Measurements from ENCODE around the gene STXBP2. TPM values are rescaled to one million over a fixed set of nuclear protein-coding genes. Genes with fewer than 3 reads are reported as not detected.

Gene STXBP2
- total RNA-seq, result 100 to 1,000 TPM; 103 to 111 TPM

DNA sequence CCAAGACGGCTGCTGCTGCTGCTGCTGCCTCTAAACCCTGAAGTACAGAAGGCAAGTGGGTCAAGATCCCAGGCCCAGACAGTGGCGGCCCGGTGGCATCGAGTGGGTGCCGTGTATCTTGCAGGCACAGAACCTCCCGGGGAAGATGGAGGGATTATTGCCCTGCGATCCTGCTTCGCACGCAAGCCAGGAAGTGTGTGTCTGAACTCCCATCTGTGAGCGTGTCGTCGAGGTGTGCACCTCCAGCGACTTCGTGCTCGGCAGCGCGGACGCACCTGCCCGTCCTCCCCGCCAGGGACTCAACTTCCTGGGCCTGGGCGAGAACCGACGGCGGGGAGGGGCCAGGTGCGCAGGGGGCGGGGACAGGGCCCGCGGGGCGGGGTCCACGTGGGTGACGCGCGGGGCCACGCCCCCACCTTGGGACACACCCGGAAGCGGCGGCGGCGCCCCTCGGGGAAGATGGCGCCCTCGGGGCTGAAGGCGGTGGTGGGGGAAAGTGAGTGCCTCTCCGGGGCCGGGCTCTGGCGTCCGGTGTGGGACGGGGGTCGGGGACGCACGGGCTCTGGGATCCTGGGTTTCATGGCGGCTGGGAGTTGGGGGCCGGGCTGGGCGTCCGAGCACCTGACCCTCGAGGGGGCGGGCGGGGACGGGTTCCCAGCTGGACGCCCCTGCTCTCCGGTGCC lies at the start of gene STXBP2:
Gene STXBP2 (plus strand): TSS at position 420 of the 683 bp plus-strand sequence. CDS start 40 bp downstream, at position 460.
- Mint-ChIP-seq H3K9me3 (peaks cover 7 to 8% of the 10 kb centered on the region in 2 donors), H3K27ac (peak within 1 kb of the TSS; percentile 87 to 91), H3K36me3 (peaks cover 10 to 17% of the 10 kb centered on the region in 2 donors)
- DNase-seq (ENCODE audit: low spot score in 2 of 2) (peak; percentile 88 to 94), ATAC-seq (peak; percentile 94 to 98)

- H3K27ac Mint-ChIP-seq, result no peak overlapping the region
- H3K9me3 Mint-ChIP-seq, result no peaks in the 10 kb centered on the region
- H3K36me3 Mint-ChIP-seq, result no peaks in the 10 kb centered on the region
- no peak for DNase-seq (ENCODE audit: low spot score in 2 of 2)
- ATAC-seq, result no peak
These were observed 47.1 kb upstream of the STXBP2 start for GRCh38 chr19:7589822-7590221.

DNA sequence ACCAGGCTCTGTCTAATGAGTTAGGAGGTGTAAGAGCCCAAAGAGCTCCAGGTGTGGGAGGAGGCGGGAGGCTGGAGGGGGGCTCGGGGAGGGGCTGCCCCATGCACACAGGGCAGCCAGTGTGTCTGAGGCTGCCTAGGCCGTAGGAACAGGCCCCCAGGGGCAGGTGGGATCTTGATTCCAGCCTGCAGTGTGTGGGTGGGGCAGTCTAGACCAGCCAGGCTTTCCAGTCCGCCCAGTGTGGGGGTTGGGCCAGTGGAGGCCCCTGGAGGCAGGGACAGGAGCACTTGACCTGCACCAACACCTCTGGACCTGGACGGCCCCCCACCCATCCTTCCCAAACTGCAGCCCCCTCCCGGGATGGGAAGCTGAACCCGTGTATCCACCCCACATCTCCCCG lies 46.7 kb upstream of the STXBP2 start:
- Mint-ChIP-seq H3K27ac (no peak overlapping the region), H3K36me3 (no peaks in the 10 kb centered on the region), H3K9me3 (no peaks in the 10 kb centered on the region)
- DNase-seq (ENCODE audit: low spot score in 2 of 2), result no peak
- no peak for ATAC-seq

GRCh38 chr19:7595466-7596133 lies 41.3 kb upstream of the STXBP2 start, which contains the start of gene CAMSAP3:
Gene CAMSAP3 (plus strand): TSS chr19:7595863. CDS start chr19:7596003, 140 bp downstream.
- Mint-ChIP-seq H3K36me3 (no peaks in the 10 kb centered on the region), H3K27ac (no peak within 1 kb of the TSS), H3K9me3 (no peaks in the 10 kb centered on the region)
- ATAC-seq (peak; percentile 70 to 87), DNase-seq (ENCODE audit: low spot score in 2 of 2) (peak in 1 of 2 donors; percentile 62)

DNA sequence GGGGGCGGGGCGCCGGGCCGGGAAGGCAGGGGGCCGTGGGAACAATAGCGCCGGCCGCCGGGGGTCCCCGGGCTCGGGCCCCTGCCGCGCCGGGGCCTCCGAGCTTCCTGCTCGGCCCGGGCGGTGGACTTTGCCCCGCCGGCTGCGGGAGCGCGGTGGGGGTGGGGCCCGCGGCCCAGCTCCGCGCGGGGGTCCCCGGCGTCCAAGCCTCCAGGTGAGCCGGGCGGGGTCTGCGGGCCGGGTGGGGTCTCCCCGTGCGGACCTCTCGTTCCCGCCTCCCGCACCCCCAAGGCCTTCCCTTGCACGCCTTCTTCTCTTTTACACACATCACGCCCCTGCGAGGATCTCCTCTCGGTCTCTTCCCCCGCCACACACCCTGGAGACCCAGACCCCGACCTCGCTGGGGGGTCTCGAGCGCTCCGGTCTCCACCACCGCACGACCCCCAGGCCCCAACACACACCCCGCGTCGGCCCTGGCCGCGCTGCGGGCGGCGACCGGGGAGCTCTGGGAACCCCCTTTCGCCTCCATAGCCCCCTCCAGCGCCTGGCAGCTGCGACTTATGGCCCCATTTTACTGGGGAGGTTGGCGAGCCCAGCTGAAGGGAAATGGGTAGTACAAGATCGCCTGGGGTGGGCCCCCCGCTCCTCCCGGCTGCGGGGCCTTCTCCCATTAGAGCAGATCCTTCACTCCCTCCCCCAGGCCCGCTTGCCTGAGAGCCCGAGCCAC lies 40.5 kb upstream of the STXBP2 start:
- Mint-ChIP-seq H3K9me3 (peaks cover 3 to 4% of the 10 kb centered on the region in 2 donors), H3K27ac (no peak overlapping the region), H3K36me3 (no peaks in the 10 kb centered on the region)
- DNase-seq (ENCODE audit: low spot score in 2 of 2) (no peak), ATAC-seq (no peak)

DNA sequence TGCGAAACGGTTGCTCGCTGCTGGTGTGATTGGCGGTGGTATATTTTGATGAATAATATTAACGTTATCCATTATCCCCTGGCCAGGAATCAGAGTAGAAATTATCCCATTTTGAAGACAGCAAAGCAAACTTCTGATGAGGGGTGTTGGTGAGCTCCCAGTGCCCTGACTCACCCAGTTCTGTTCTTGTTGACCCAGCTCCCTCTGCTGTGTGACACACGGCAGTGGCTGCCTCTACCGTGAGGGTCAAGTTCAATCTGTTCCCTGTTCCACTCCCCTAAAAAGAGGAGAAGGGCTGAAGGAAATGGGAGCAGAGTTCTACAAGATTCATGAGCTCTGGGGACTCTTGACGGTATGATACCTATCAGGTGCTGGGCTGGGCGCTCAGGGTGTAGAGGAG lies 39.2 kb upstream of the STXBP2 start:
- DNase-seq (ENCODE audit: low spot score in 2 of 2), result no peak
- Mint-ChIP-seq H3K36me3 (no peaks in the 10 kb centered on the region), H3K27ac (no peak overlapping the region), H3K9me3 (peaks cover 3 to 4% of the 10 kb centered on the region in 2 donors)
- no peak for ATAC-seq

GRCh38 chr19:7598180-7598579 lies 38.7 kb upstream of the STXBP2 start:
- Mint-ChIP-seq H3K27ac (no peak overlapping the region), H3K36me3 (no peaks in the 10 kb centered on the region), H3K9me3 (peaks cover 3 to 4% of the 10 kb centered on the region in 2 donors)
- DNase-seq (ENCODE audit: low spot score in 2 of 2), result no peak
- no peak for ATAC-seq

DNA sequence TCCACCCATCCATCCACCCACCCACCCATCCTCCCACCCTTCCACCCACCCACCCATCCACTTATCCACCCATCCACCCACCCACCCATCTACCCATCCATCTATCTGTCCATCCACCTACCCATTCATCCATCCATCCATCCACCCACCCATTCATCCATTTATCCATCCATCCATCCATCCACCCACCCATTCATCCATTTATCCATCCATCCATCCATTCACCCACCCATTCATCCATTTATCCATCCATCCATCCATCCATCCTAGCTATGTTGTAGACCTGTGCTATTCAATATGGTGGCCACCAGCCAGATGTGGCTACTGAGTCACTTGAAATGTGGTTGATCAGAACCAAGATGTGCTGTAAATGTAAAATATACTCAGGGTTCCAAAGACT lies 36.2 kb upstream of the STXBP2 start:
- Mint-ChIP-seq H3K9me3 (peaks cover 3 to 4% of the 10 kb centered on the region in 2 donors), H3K36me3 (no peaks in the 10 kb centered on the region), H3K27ac (peak overlapping the region in 1 of 2 donors; percentile 86)
- no peak for ATAC-seq
- no peak for DNase-seq (ENCODE audit: low spot score in 2 of 2)

DNA sequence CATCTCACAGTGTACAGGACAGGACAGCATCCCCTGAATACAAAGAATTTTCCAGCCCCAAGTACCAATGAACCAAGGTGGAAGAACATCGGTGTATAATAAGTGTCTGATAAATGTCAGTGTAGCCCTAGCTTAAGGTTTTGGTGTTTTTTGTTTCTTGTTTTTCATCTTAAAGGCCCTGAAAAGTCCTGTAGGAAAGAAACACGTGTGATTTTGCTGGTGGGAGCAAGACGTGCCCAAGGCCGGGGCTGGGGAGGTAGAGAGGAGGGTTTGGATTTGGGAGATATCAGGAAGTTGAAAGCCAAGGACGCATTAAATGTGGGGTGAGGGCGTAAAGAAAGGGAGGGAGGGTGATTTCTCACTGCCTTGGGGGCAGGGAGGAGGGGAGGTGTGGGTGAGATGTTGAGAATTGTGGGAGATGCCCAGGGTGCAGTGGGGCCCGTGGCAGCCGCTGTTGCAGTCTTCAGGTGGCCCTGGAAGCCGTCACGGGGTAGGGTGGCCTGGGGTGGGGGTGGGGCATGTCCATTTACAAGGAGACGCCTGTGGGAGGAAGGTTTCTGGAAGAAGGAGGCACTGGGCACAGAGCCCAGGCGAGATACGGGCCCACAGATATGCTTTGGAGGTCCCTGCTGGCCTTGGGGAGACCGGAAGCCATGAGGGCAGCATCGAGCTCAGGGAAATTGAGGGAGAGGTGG lies 34.5 kb upstream of the STXBP2 start:
- no peak for DNase-seq (ENCODE audit: low spot score in 2 of 2)
- Mint-ChIP-seq H3K9me3 (peaks cover 3 to 4% of the 10 kb centered on the region in 2 donors), H3K27ac (no peak overlapping the region), H3K36me3 (no peaks in the 10 kb centered on the region)
- no peak for ATAC-seq

GRCh38 chr19:7602935-7603497 lies 33.9 kb upstream of the STXBP2 start:
- Mint-ChIP-seq H3K9me3 (peaks cover 3 to 4% of the 10 kb centered on the region in 2 donors), H3K36me3 (no peaks in the 10 kb centered on the region), H3K27ac (peak overlapping the region in 1 of 2 donors; percentile 29)
- ATAC-seq, result no peak
- DNase-seq (ENCODE audit: low spot score in 2 of 2), result no peak

- ATAC-seq (no peak), DNase-seq (ENCODE audit: low spot score in 2 of 2) (no peak)
- Mint-ChIP-seq H3K36me3 (no peaks in the 10 kb centered on the region), H3K27ac (no peak overlapping the region), H3K9me3 (peaks cover 3 to 4% of the 10 kb centered on the region in 2 donors)
These were observed 33.0 kb upstream of the STXBP2 start for GRCh38 chr19:7603919-7604318.

GRCh38 chr19:7605490-7606222 lies 31.3 kb upstream of the STXBP2 start:
- ATAC-seq (peak; percentile 70 to 74), DNase-seq (ENCODE audit: low spot score in 2 of 2) (peak in 1 of 2 donors; percentile 54)
- Mint-ChIP-seq H3K27ac (no peak overlapping the region), H3K9me3 (peaks cover 3 to 4% of the 10 kb centered on the region in 2 donors), H3K36me3 (no peaks in the 10 kb centered on the region)

GRCh38 chr19:7606289-7606688 lies 30.6 kb upstream of the STXBP2 start:
- no peak overlapping the region for H3K27ac Mint-ChIP-seq
- no peaks in the 10 kb centered on the region for H3K36me3 Mint-ChIP-seq
- no peak for DNase-seq (ENCODE audit: low spot score in 2 of 2)
- ATAC-seq, result no peak
- no peaks in the 10 kb centered on the region for H3K9me3 Mint-ChIP-seq

GRCh38 chr19:7607212-7607873 lies 29.6 kb upstream of the STXBP2 start:
- Mint-ChIP-seq H3K9me3 (no peaks in the 10 kb centered on the region), H3K36me3 (no peaks in the 10 kb centered on the region), H3K27ac (no peak overlapping the region)
- no peak for ATAC-seq
- no peak for DNase-seq (ENCODE audit: low spot score in 2 of 2)

- DNase-seq (ENCODE audit: low spot score in 2 of 2) (no peak), ATAC-seq (no peak)
These were observed 28.9 kb upstream of the STXBP2 start for GRCh38 chr19:7607874-7608560.

More at GRCh38 chr19:7607874-7608560, 28.9 kb upstream of the STXBP2 start:
- Mint-ChIP-seq H3K9me3 (no peaks in the 10 kb centered on the region), H3K27ac (no peak overlapping the region), H3K36me3 (no peaks in the 10 kb centered on the region)

Measured in activated naive CD4-positive, alpha-beta T cell treated with anti-CD3 and anti-CD28 coated beads, Interleukin-2, amount 50 U/mL, for 72 hours (primary cell).